ENCODE results near the gene NUDT1. TPM values are rescaled to one million over a fixed set of nuclear protein-coding genes. Genes with fewer than 3 reads are reported as not detected.
A peak's percentile ranks its signal among the peaks of the same experiment; 100 is the strongest.

NUDT1 gene
- total RNA-seq, 1 experiment from 2014 or later = 84.7 TPM

DNA sequence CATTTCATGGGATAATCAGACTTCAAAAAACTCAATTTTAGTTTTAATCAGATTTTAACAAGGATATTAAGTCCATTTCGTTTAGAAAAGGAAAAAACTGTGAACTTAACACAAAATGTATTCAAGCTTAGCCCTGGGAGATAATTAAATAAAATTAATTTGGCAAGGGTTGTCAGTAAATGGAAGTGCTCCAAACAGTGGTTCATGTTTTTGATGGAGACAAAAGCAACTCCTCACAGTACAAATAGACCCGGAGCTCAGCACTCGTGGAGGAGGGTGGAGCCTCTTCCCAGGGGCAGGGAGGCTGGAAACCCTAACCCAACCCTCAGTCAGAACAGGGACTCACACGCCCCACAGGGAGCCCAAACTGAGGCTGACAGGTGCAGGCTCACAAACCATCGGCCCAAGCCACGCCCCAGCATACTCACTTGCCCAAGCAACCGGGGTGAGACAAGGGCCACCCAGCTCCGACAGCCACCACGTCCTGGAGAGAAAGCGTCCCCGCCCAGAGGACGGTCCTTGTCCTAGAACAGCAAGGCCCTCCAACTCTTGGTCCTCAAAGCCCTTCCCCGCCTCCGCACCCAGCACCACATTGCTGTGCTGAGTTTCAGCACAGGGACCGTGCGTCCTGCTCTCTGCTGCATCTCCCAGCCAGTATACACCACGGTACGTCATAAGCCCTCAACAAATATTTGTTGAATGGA is 49.0 kb upstream of the NUDT1 start:
- no CpG with 5 or more reads among the region's 18 CpGs for WGBS (ENCODE audit: extremely low coverage, insufficient read length, low lambda C conversion rate)
- Mint-ChIP-seq H3K4me1 (no peaks in the 10 kb centered on the region), H3K9me3 (peaks cover 11 to 21% of the 10 kb centered on the region in 2 experiments; a peak in 4 of 5 replicates), H3K36me3 (ENCODE audit: insufficient read depth in 1 of 3, low read depth in 3 of 3) (peaks cover 55 to 71% (median 57%) of the 10 kb centered on the region in 3 experiments), H3K27me3 (ENCODE audit: low read depth) (no peaks in the 10 kb centered on the region), H3K4me3 (no peak overlapping the region), H3K27ac (peak overlapping the region in 2 of 3 experiments; percentile 67 to 77; a peak in 3 of 7 replicates)
- DNase-seq = peak; percentile 28
- H3K27me3 ChIP-seq (ENCODE audit: insufficient read depth, low read length) = no peaks in the 10 kb centered on the region; the same call in 1 of the 2 replicates
- H2AFZ ChIP-seq (ENCODE audit: low read length) = no peak overlapping the region
- no peak overlapping the region for H3T11ph ChIP-seq (ENCODE audit: low read length)
- H2BK12ac ChIP-seq (ENCODE audit: insufficient read length, low read depth, low read length) = no peak overlapping the region
- TF ChIP-seq CTCF (conservative IDR thresholded peaks at IDR 0.05) = no peak
- no peak overlapping the region for H3K18ac ChIP-seq (ENCODE audit: insufficient read length, low read depth, low read length)
- H2BK20ac ChIP-seq (ENCODE audit: low read depth, low read length, poor library complexity, severe bottlenecking) = no peak overlapping the region
- no peak overlapping the region for H3K4me2 ChIP-seq (ENCODE audit: insufficient read depth, insufficient read length, low read length)
- H3K27ac ChIP-seq (ENCODE audit: insufficient read length, low read depth, low read length) = no peak overlapping the region
- no peak overlapping the region for H2BK120ac ChIP-seq (ENCODE audit: low read depth, low read length, poor library complexity, severe bottlenecking)
- no peaks in the 10 kb centered on the region for H3K9me3 ChIP-seq (ENCODE audit: control insufficient read depth, low read depth, low read length)
- H3K9ac ChIP-seq (ENCODE audit: extremely low read depth, insufficient read length, low read length) = no peak overlapping the region
- no peaks in the 10 kb centered on the region for H3K79me1 ChIP-seq (ENCODE audit: insufficient read depth, low read depth, low read length, poor library complexity, severe bottlenecking)
- H3K23me2 ChIP-seq (ENCODE audit: insufficient read length, low read depth, low read length, poor library complexity, severe bottlenecking) = no peaks in the 10 kb centered on the region
- H2AK5ac ChIP-seq (ENCODE audit: insufficient read length, low read length) = no peak overlapping the region
- no peaks in the 10 kb centered on the region for H4K20me1 ChIP-seq (ENCODE audit: control insufficient read depth, insufficient read depth, insufficient read length)
- no peak overlapping the region for H2BK5ac ChIP-seq (ENCODE audit: insufficient read length, low read length)
- no peaks in the 10 kb centered on the region; the same call in 1 of the 2 replicates for H3K79me2 ChIP-seq (ENCODE audit: insufficient read depth, low read length)
- no peaks in the 10 kb centered on the region for H3K4me1 ChIP-seq (ENCODE audit: insufficient read depth, low read length)
- H4K8ac ChIP-seq (replicated peaks; ENCODE audit: insufficient read length, low read depth, low read length) = no peak overlapping the region
- no peak overlapping the region for H4K91ac ChIP-seq (ENCODE audit: insufficient read length, low read depth, low read length)
- no peak overlapping the region for H4K5ac ChIP-seq (ENCODE audit: insufficient read length, low read depth, low read length)
- H3K23ac ChIP-seq (ENCODE audit: insufficient read length, low read depth, low read length) = no peak overlapping the region
- no peak overlapping the region for H3K56ac ChIP-seq (ENCODE audit: insufficient read length, low read depth, low read length)
- no peak overlapping the region for H3K4ac ChIP-seq (ENCODE audit: low read depth, low read length)
- H3K14ac ChIP-seq (ENCODE audit: insufficient read depth, low read length) = no peak overlapping the region; the same call in 1 of the 2 replicates
- H2BK15ac ChIP-seq (ENCODE audit: low read depth, low read length) = no peak overlapping the region
